Activated CD4-positive, alpha-beta T cell treated with anti-CD3 and anti-CD28 coated beads, Interleukin-2, amount 50 U/mL, for 4 hours (primary cell): ENCODE measurements around the gene KIAA0753.
A peak's percentile ranks its signal among the peaks of the same experiment; 100 is the strongest.
"Not testable (repeated sequence)": the region's sequence is repeated elsewhere in the genome, so short reads cannot be mapped to it uniquely, and the experiment has no call there.

Experiments
- DNase-seq, 2 experiments: peaks; one replicate each; pipeline ENCODE4 v3.0.0-alpha.2; 2020

The KIAA0753 gene

DNA sequence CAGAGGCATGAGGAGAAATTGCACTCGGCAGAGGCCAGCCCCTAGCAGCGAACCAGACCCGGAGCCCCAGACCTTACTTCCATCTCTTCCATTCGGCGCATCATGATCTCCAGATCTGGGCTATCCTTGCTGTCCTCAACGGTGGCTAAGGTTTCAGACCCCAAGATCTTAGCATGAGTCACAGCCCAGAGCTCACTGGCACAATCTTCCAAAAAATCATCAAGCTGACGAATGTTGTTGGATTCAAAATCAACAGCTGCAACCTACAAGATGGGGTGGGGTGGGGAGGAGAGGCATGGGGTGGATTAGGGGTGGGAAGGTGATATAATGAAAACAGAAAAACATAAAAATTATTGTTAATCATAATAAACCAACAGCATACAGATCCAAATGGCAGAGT is 44.4 kb downstream of the KIAA0753 start:
- no peak for DNase-seq

DNA sequence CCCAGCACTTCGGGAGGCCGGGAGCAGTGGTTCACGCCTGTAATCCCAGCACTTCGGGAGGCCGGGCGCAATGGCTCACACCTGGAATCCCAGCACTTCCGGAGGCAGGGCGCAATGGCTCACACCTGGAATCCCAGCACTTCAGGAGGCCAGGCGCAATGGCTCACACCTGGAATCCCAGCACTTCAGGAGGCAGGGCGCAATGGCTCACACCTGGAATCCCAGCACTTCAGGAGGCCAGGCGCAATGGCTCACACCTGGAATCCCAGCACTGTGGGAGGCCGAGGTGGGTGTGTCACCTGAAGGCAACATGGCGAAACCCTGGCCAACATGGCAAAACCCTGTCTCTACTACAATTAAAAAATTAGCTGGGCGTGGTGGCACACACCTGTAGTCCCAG is 47.1 kb downstream of the KIAA0753 start:
- DNase-seq, result not testable (repeated sequence)

DNA sequence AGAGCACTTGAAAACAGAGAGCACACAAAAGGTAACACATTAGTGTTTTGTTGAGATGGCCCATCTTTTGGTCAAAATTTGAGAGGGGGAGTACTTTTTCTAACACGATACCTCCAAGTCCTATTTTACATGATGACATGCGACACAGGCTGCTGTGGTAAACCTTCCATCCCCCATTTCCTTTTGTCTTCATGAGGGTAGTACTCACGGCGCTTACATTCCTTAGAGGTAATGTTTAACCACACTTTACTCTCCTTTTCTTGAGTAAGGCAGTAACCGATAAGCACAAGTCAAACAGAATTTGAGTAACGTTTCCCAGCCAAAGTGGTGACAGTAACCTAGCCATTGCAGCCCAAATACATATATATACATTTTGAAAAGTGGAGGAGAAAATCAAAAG is 48.3 kb downstream of the KIAA0753 start:
- no peak for DNase-seq

DNA sequence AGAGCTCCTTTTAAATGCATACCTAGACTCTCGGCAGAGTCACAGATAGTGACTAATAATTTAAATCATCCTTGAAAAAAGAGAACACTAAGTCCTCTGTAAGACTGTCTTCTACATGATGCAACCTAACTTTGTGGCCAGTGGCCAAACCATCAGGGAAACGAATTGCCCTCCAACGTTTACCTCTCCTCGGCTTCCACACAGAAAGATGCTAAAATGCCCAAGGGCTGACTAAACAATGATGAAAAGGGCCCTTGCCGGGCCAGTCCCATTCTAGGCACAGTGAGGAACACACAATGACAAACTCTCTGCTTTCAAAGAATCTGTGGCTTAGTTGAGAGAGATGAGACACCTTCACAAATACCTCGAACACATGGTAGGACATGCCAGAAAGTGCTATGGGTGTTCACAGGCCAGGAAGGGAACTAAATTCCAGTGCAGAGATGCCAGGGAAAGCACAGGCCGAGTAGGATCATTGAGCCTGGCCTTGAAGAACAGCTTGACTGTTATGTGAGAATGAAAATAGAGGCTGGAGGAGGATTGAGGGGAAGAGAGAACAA is 48.8 kb downstream of the KIAA0753 start:
- no peak for DNase-seq

DNA sequence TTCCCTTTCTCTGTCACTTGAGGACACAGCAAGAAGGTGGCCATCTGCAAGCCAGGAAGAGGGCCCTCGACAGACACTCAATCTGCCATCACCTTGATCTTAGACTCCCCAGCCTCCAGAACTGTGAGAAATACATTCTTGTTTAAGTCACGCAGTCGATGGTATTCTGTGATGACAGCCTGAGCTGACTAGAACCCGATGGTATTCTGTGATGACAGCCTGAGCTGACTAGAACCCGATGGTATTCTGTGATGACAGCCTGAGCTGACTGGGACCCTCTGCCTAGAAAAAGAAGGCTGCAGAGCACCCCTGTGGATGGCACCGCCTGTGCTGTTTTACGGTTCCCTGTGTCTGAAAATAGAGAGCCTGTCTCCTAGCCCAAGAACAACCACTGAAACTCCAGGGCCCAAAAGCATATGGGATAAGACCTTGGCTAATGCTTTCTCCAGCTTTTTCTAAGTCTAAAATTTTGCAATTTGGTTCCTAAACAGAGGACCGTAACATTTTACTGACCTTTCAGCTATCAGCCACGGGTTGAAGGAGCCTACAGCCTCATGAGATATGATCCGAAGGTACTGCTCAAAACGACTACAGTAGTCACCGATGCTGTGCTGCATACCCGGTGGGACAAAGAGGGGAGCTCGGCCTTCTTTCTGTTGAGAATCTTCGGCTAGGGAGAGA is 51.1 kb downstream of the KIAA0753 start:
- DNase-seq, result no peak

DNA sequence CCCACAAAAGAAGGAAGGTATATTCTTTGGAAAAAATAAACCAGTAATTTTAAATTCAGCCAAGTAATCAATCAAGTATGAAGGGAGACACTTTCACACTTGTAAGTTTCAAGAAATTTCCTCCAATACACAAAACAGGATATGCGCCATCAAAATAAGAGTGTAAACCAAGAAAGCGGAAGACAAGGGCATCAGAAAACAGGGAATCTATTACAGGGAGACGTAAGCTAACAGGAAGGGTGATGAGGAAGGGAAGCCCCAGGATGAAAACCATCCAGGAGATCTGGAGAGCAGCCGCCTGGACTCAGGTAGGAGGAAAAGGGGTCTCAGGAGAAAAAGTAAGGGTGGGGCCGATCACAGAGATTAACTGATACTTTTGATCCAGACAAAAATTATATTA is 52.3 kb downstream of the KIAA0753 start:
- no peak for DNase-seq

DNA sequence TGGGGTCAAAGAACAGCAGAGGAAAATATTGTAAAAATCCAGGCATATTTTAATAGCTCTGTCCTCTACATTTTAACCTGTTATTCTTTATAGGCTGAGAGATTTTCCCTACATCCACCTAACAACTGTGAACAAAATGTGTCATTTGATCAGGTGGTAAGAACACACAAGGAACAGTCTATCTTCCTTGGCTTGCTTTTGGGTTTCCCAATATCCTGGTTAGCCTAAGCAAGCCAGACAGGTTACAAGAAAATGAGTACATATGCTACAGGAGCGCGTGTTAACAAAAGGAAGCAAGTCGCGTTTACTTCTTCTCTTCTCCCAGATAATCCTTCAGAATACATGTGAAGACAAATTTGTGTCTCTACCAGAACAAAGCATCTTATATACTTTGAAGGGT is 53.2 kb downstream of the KIAA0753 start:
- DNase-seq, result no peak

DNA sequence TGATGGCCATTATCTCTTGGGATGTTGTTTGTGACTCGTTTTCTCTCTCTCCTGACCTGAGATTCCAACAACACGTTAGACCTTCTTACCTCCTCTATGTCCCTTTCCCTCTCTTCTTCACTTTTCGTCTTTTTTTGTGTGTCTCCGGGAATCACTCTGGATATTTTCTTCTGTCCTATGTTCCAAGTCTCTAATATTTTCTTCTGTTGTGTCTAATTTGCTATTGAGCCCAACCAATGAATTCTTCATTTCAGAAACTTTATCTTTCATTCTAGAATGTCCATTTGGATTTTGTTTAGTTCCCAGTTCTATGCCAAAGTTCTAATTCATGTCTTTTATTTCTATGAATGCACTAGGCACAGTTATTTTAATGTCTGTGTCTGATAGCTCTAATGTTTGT is 57.1 kb downstream of the KIAA0753 start:
- DNase-seq, result no peak

DNA sequence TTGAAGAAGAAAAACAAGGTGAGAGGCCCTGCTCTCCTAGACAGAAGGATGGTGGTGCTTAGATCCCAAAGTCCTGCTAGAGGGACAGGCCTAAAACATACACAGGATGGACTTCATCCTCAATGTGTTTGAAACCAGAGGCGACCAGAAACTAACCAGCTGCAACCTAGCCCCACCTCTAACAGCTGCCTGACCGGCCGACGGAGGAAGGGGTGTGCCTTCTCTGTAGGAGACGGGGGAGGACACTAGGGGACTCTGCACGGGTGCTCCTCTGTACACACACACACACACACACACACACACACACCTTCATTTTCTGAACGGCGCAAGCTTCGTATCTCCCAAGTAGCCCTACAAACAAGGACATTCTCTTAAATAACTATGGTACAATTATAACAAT is 59.9 kb downstream of the KIAA0753 start:
- DNase-seq, result no peak

DNA sequence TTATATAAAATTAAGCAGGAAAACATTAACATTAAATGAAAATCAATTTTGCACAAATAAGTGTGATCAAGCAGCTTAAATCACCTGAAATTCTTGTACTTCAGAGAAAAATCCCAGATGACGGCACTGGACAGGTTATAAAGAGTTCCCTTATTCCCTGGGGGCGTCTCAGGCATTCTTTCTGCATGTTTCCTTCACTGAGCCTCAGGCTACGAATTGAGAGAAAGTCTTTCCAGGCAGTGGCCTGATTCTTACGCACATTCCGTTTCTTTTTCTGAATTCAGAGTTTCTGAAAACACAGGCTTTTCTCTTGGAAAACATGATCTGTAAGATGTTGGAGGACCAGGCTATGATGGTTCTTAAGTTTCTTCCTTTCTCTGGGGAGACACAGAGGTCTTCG is 62.0 kb downstream of the KIAA0753 start:
- DNase-seq, result no peak

DNA sequence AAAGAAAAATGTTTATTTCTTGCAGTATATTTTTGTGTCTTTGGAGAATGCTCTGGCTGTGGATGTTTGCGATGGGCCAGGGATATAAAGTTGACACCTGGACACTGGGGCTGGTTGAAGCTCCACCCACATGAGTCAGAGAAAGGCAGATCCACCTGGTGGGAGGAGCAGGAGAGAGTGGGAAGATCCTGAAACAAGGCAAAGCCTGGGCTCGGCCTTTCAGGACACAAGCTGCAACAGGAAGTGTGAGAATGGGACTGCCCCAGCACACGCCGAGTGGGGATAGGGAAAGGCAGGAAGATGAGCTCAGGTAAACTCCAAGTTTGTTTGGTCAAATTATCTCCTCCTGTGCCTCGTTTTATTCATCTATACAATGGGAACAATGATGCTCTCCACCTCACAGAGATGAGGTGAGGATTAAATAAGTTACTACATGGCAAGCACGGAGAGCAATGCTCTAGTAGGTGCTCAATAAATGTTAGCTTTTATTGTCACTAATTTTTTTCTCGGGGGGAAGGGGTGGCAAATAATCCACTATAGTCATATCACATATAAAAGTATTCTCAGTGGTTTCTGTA is 62.7 kb downstream of the KIAA0753 start:
- DNase-seq, result no peak

DNA sequence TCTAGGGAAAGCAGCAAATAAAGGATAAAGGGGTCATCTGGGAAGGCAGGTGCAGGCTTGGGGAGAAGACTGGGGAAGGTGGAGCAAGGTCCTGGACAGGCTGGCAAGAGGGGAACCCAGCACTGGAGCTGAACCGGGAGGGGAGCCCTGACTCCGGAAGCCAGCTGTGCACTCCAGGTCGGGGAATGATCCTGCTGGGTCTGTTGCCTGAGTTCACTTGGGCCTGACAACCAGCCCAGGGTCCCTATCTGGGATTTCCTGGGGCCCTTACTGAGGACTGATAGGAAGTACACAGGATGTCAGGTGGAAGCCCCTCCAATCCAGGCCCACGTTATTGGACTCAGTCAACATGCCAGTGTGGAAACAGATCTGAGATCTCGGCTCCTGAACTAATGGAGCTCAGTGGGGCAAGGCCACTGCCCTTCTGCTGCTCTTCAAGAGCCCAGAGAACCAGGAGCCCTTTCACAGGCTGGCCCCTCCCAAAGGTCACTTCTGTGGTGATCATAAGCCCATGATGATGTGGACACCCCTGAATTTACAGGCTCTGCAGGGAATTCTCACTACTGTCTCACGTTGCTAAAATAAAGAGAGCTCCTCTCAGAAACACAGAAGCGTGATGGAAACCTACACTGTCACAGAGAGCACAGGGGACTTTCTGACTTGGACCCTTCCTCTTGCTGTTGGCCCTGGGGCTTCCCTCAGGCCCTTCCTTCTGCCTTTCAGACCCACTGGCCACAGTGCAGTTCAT is 64.3 kb downstream of the KIAA0753 start:
- DNase-seq, result no peak

DNA sequence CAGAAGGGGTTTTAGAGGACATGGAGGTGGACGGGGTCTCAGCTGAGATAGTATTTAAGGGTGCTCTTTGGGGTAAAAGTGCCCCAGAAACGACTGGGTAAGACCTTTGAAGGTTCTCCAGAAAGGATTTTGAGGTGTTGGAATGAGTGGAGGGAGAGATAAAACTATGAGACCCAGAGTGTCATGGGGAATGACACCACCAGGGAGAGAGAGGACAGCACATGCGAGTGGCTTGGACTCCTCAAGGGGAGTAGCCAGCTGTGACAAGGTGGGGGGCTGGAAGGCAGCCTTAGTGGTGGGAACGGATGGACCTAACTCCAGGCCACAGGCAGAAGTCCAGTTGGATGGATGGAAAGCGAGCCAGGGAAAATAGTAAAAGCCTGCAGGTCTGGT is 64.9 kb downstream of the KIAA0753 start:
- DNase-seq, result no peak

DNA sequence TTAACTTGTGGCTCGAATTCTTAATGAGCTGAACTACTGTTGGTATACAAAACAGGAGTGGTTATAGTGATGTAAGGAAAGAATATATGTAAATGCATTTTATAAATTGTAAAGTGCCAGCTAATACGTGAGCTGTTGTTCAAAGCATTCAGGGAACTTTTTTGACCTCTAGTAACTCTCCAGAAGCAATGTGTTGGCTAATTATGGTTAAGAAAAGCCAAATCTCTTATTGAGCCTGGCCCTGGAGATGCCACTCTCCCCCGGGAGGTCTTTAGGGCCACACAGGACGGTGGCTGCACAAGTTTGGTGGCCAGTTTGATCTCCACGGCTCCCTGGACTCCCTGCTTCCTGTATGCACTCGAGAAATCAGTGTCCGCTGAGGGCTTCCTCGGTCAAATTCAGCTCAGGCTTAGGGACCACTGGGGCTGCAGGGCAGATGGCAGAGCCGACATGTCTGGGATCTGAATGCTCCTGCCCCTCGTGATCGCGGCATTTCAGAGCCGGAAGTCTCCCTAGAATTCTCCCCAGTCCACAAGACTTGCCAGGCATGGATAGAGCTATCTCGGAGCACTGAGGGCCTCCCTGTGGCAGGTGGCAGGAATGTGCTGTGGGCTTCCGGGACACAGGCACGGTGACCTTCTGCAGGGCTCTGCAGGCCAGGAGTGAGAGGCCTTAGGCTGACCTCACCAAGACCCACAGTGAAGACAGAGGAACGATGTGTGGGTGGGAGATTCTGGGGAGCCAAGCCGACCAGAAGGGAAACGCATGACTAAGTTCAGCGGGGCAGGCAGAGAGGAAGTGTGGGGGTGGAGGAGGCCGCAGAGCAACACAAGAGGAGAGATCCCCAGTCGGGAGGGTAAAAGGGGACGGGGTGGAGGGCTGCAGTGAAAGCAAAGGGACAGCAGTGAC is 65.6 kb downstream of the KIAA0753 start:
- DNase-seq, result peak; percentile 17 to 31

DNA sequence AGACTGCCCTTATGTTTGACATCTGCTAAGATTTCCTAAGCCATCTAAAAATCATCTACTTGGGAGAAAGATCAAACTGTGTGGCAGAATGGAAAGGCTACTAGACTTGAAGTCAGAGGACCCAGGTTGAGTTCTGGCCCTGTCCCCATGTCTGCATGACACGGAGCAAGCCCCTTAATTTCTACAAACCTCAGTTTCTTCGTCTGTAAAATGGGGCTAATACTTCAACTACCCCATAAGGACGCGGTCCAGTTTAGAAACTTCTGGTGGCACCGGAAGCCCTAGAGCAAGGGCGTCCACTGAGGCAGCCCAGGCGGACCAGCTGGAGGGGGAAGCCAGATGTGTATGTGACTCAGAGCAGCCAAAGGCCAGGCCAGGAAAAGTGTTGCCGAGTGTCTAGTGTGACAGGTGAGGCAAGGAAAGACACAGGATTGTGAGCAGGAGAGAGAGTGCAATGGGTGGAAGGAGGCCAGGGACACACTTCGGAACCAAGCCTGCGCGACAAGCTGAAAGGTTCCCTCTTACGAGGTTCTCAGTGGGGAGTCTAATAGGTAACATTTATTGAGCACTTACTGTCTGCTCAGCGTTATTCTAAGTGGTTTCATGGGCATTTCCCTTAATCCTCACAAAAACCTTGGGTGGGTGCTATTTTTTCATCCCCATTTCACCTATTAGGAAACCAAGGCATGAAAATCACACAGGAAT is 66.4 kb downstream of the KIAA0753 start:
- no peak for DNase-seq

DNA sequence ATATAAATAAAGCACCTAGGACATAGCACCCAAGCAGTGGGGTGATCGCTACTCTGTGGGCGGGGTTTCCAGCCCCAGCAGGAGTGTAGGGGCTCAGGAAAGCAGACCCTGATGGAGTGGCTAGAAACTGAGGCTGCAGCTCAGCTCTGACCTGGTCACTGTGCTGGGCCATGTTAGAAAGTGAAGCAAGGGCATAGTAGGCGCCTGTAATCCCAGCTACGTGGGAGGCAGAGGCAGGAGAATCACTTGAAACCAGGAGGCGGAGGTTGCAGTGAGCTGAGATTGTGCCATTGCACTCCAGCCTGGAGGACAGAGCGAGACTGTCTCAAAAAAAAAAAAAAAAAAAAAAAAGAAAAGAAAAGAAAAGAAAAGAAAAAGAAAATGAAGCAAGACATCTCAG is 67.0 kb downstream of the KIAA0753 start:
- DNase-seq, result not testable (repeated sequence)

DNA sequence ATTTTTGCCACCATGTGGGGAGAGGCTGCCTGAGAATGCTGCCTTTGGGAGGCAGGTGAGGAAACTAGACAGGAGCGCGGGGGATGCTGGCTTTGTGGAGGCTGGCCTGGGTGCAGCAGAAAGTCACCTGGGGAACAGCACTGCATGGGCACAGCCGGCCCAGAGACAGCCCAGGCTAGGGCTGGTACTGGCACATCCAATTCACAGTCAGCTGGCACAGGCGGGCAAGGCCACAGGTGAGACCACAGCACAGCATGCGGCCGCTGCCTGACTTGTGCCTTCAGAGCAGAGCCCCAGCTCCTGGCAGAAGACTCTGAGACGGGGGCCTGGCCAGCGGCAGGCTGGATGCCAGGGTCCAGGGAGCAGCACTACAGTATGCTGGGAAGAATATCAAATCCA is 67.5 kb downstream of the KIAA0753 start:
- no peak for DNase-seq

DNA sequence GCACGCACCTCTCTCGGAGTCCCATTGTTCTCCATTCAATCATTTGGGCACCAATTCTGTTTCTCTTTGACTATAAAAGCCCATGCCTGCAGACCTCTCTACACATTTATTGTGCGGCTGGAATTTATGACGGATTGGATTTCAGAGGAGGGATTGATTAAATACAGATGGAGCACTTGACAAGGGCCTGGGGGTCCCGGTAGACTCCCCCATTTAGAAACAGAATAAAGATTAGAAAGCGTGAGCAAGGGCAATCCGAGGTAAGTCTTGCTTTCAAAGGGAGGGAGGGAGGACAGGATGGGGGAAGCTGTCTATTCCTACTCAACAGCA is 69.1 kb downstream of the KIAA0753 start:
- DNase-seq, result no peak

DNA sequence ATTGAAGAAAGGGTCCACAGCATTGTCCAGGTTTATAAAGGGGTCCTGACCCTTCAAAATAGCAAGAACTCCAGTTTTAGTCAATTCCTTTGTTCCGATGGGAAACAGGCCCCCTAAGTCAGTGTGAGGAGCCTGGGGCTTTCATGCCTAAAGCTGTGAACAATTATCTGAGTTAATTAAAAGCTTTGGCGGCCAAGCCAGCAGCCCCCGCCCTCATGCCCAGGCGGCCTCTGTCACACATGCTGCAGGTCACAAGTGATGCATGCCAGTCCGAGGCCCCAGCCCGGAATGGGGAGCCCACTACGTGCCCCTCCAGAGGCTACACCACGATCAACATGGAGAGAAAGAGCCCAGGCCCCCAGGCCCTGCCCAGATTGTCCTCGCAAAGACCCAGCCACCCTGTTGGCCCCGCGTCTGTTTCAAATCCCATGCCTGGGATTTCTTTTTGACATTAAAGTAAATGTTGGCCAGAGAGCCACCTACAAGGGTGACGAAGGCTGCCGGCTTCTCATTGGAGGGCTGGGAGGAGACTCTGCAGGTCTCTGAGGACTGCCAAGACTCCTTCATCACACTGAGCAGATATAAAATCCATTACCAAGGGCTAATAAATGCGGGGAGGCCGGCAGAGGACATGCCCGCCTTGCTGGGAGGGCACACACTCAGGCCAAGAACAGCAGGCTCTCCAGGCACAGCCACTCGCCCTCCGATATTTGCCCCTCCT is 69.6 kb downstream of the KIAA0753 start:
- no peak for DNase-seq

DNA sequence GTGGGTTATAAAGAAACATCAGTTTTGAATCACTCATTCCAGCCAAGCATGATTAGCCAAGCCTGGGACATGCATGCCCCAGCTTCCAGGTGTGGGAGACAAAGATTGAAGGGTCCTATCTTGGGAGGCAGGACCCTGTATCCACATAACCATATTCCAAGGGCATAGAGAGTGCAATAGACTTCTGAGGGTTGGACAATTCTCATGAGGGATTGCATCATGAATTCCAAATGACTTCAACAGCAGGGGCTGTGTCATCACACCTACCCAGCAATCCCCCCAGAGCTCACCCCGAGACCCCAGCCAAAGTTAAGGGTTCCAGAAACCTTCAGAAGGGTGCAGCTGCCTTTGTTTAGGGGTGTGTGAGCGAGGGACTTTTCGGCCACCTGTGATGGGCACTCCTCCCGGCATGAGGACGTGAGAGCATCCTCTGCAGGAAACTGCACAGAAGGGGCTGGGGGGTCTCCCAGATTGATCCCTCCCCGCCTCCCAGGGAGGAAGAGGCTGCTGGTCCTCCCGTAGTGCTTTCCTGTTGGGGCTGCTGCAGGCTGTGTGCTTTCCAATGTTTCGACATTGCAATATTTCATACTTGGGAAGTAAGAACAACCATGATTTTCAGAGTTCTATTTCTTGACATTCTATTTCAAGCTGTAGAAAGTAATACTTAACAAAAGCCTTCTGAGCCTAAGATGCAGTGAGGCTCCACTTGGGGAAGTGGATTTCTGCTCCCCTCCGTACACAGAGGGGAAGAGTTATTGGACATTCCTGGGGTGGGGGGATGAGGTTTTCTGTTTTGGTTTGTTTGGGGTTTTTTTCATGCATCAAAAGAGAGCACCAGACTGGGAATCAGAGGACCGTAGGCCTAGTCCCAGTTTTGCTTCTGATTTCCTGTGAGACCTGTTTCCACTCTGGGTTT is 70.9 kb downstream of the KIAA0753 start:
- DNase-seq, result no peak
